H1 (cell line): ENCODE results near the gene GSTCD. TPM values are rescaled to one million over a fixed set of nuclear protein-coding genes. Genes with fewer than 3 reads are reported as not detected.
A peak's percentile ranks its signal among the peaks of the same experiment; 100 is the strongest.

Experiments
- ASH2L ChIP-seq: fragments of 200-600, 300-600 bp; sonication (generic); IDR thresholded peaks from one replicate; pipeline ENCODE4 v1.7.1; 2017; ENCODE audit warnings: low read length
- EZH2 ChIP-seq: fragments of 200-600 bp; sonication (generic); IDR thresholded peaks from 2 replicates; pipeline ENCODE4 v1.7.1; 2012; ENCODE audit warnings: low read depth, mild to moderate bottlenecking, moderate library complexity, low read length, inconsistent platforms; ENCODE audit not compliant: severe bottlenecking
- GTF2F1 ChIP-seq: IDR thresholded peaks from 2 replicates; pipeline ENCODE4 v1.6.1; 2012; ENCODE audit warnings: low read depth, low read length, improper control_type of control experiment, borderline replicate concordance
- RXRA ChIP-seq: IDR thresholded peaks from 2 replicates; pipeline ENCODE4 v1.6.1; 2011; ENCODE audit warnings: low read depth, mild to moderate bottlenecking, low read length, moderate library complexity; ENCODE audit not compliant: insufficient read depth
- SP1 ChIP-seq: IDR thresholded peaks from 2 replicates; pipeline ENCODE4 v1.6.1; 2011; ENCODE audit warnings: low read depth, low read length
- SP2 ChIP-seq: IDR thresholded peaks from 2 replicates; pipeline ENCODE4 v1.6.1; 2012; ENCODE audit warnings: mild to moderate bottlenecking, low read length, inconsistent platforms
- polyA plus RNA-seq, 7 experiments: library from polyadenylated mRNA; depleted of rRNA in 3 of 7; stranded (reverse) in 5 of 7; unstranded in 2 of 7; fragments of >200 nt in 5 of 7; fragments of 200-250 nt in 2 of 7; gene quantifications; 1 replicate in 5 of 7; 2 replicates in 1 of 7; 4 replicates in 1 of 7; pipeline versions ENCODE4 v1.2.1 to v1.2.3, GENCODE V29; 2011 to 2013; ENCODE audit warnings: missing spikeins in 2 of 7, mixed read lengths in 2 of 7
- total RNA-seq: library from RNA; stranded (reverse); fragmentation: NEBNext Ultra II Directional; extraction: Animal tissue kit (Norgen Biotek cat#: 25700); gene quantifications from 2 replicates; pipeline ENCODE4 v1.2.1, GENCODE V29; 2021

Gene GSTCD
- total and polyA plus RNA-seq, 2 of the 8 experiments (the other 6 are each of a cell fraction or from before 2014, with no cell fraction given): 8.5 to 24.6 TPM

DNA sequence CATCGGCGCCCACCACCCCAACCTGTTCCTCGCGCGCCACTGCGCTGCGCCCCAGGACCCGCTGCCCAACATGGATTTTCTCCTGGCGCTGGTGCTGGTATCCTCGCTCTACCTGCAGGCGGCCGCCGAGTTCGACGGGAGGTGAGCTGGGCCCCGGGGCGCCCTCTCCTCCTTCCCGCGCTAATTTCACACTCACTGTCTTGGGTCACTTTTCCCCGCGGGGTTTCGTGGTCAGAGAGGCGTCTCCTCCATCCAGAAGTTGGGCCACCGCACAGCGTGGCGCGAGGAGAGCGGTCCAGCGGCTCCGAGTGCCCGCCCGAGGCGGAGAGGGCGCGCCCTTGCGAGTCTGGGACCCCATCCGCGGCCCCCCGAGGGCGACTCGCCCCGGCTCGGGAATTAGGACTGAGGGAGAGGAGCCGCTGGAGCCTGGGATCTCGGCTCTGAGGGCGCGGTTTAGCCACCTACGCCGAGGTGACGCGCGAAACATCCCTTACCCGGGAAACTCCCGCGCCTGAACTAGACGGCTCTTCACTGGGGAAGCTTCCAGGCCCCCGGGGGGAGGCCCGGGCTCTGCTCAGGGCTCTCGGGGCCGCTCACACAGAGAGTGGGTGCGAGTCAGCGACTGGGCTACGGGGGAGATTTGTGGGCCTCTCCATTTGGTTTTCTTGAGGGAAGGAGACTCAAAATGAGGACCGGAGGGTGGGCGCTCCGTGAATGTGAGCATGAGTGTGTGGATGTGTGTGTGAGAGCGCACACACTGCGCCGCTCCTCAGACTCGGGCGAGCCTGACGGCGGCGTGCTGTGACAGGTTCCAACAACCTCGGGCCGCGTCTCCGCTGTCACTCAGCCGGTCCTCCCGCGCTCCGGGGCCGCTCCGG, 187.2 kb downstream of the GSTCD start (continued):
- TF ChIP-seq EZH2 (peak; percentile 82), SP2 (no peak), SP1 (no peak), ASH2L (peak; percentile 62), GTF2F1 (no peak), RXRA (no peak)
